Adipose tissue (tissue), 3 donors: ENCODE data around the gene ARHGAP26. TPM values are rescaled to one million over a fixed set of nuclear protein-coding genes. Genes with fewer than 3 reads are reported as not detected.

Experiments used
- H3K27ac ChIP-seq: one replicate; pipeline ENCODE4 v1.5.1; 2013; ENCODE audit warnings: low read depth, low read length
- WGBS, 3 donors: extraction: QIAGEN DNeasy Blood & Tissue Kit; methylation state at CpG; one replicate each; pipeline ENCODE4 v1.1.7; 2013; 5-methylcytosine and 5-hydroxymethylcytosine counted together
- polyA plus RNA-seq, 3 donors: library from polyadenylated mRNA; stranded (reverse); fragments of 200-250 nt; gene quantifications; one replicate each; pipeline ENCODE4 v1.2.3, GENCODE V29; 2013
- donor health status: healthy with polysubstance abuse.
- donor health status: Bipolar disorder and iron deficiency.
- donor health status: healthy.

The ARHGAP26 gene
- polyA plus RNA-seq, 3 donors: 2.3 to 8.3 (median 6.5) TPM

- no peak overlapping the region for H3K27ac ChIP-seq
- 86 to 95% (median 88%) methylated on average over 4 of the region's 4 CpGs for WGBS, 3 donors
Observed at GRCh38 chr5:143044265-143044664, 274.1 kb downstream of the ARHGAP26 start.

GRCh38 chr5:143045062-143045461 lies 274.9 kb downstream of the ARHGAP26 start:
- H3K27ac ChIP-seq: no peak overlapping the region
- WGBS, 3 donors: 71 to 86% (median 82%) methylated on average over 3 of the region's 3 CpGs

GRCh38 chr5:143046314-143046713 lies 276.1 kb downstream of the ARHGAP26 start:
- H3K27ac ChIP-seq: no peak overlapping the region
- WGBS, 3 donors: 92 to 97% (median 95%) methylated on average over 1 of the region's 1 CpG

- 89 to 91% (median 89%) methylated on average over 1 of the region's 1 CpG for WGBS, 3 donors
- H3K27ac ChIP-seq: no peak overlapping the region
Observed at GRCh38 chr5:143047091-143047490, 276.9 kb downstream of the ARHGAP26 start.

- 87 to 93% (median 88%) methylated on average over 4 of the region's 4 CpGs for WGBS, 3 donors
- no peak overlapping the region for H3K27ac ChIP-seq
Observed at GRCh38 chr5:143050183-143050582, 280.0 kb downstream of the ARHGAP26 start.

GRCh38 chr5:143051244-143052058 lies 281.3 kb downstream of the ARHGAP26 start:
- 21 to 29% (median 28%) methylated on average over 7 of the region's 7 CpGs for WGBS, 3 donors
- no peak overlapping the region for H3K27ac ChIP-seq

GRCh38 chr5:143052967-143053682 lies 282.9 kb downstream of the ARHGAP26 start:
- no peak overlapping the region for H3K27ac ChIP-seq
- WGBS, 3 donors: 73 to 83% (median 79%) methylated on average over 3 of the region's 3 CpGs

GRCh38 chr5:143053780-143054179 lies 283.6 kb downstream of the ARHGAP26 start:
- no peak overlapping the region for H3K27ac ChIP-seq
- WGBS, 3 donors: 80 to 85% (median 81%) methylated on average over 8 of the region's 8 CpGs

GRCh38 chr5:143054480-143054941 lies 284.3 kb downstream of the ARHGAP26 start:
- H3K27ac ChIP-seq: no peak overlapping the region
- WGBS, 3 donors: 31 to 53% (median 34%) methylated on average over 5 of the region's 5 CpGs

- WGBS, 3 donors: 83 to 93% (median 86%) methylated on average over 5 of the region's 5 CpGs
Observed at GRCh38 chr5:143055596-143056338, 285.6 kb downstream of the ARHGAP26 start.

GRCh38 chr5:143056339-143056704 lies 286.1 kb downstream of the ARHGAP26 start:
- no peak overlapping the region for H3K27ac ChIP-seq

More at GRCh38 chr5:143055596-143056338, 285.6 kb downstream of the ARHGAP26 start:
- H3K27ac ChIP-seq: no peak overlapping the region

- WGBS, 3 donors: 83 to 94% (median 92%) methylated on average over 2 of the region's 2 CpGs
Observed at GRCh38 chr5:143056792-143057579, 286.8 kb downstream of the ARHGAP26 start.

GRCh38 chr5:143057580-143057999 lies 287.4 kb downstream of the ARHGAP26 start:
- no peak overlapping the region for H3K27ac ChIP-seq
- 58 to 89% (median 69%) methylated on average over 3 of the region's 3 CpGs for WGBS, 3 donors

More at GRCh38 chr5:143056792-143057579, 286.8 kb downstream of the ARHGAP26 start:
- no peak overlapping the region for H3K27ac ChIP-seq

GRCh38 chr5:143059355-143059754 lies 289.2 kb downstream of the ARHGAP26 start:
- 94 to 100% (median 95%) methylated on average over 1 of the region's 1 CpG for WGBS, 3 donors
- H3K27ac ChIP-seq: no peak overlapping the region

- 81 to 86% (median 84%) methylated on average over 3 of the region's 3 CpGs for WGBS, 3 donors
- no peak overlapping the region for H3K27ac ChIP-seq
Observed at GRCh38 chr5:143059976-143060765, 290.0 kb downstream of the ARHGAP26 start.

- 83 to 90% (median 86%) methylated on average over 5 of the region's 5 CpGs for WGBS, 3 donors
- no peak overlapping the region for H3K27ac ChIP-seq
Observed at GRCh38 chr5:143061161-143061945, 291.2 kb downstream of the ARHGAP26 start.

GRCh38 chr5:143062379-143062778 lies 292.2 kb downstream of the ARHGAP26 start:
- no peak overlapping the region for H3K27ac ChIP-seq
